Lung (tissue), 12 donors: Measurements from ENCODE around the gene FBXO9. TPM values are rescaled to one million over a fixed set of nuclear protein-coding genes. Genes with fewer than 3 reads are reported as not detected.

ENCODE experiments used
- ATAC-seq: fragments of 200-7000 bp; cut with Tn5 transposase; one replicate; pipeline ENCODE4 v1.9.1; 2020; ENCODE audit warnings: moderate number of reproducible peaks; ENCODE audit not compliant: insufficient read depth, low FRiP score
- DNase-seq, 3 donors: peaks; one replicate each; pipeline ENCODE4 v3.0.0-alpha.2; 2013 to 2017
- H3K27ac ChIP-seq, 2 donors: one replicate each; pipeline ENCODE4 v1.5.1; 2013; ENCODE audit warnings: mild to moderate bottlenecking in 2 of 2, moderate library complexity in 2 of 2, control low read depth in 1 of 2, inconsistent platforms in 1 of 2, low read depth in 1 of 2, low read length in 1 of 2
- H3K27me3 ChIP-seq, 3 donors: one replicate each; pipeline ENCODE4 v1.5.1; 2013; ENCODE audit warnings: low read length in 2 of 3; ENCODE audit not compliant: control insufficient read depth in 3 of 3, insufficient read depth in 3 of 3
- H3K36me3 ChIP-seq, 4 donors: one replicate each; pipeline ENCODE4 v1.5.1; 2013; ENCODE audit warnings: low read length in 4 of 4, mild to moderate bottlenecking in 1 of 4, moderate library complexity in 1 of 4; ENCODE audit not compliant: control insufficient read depth in 4 of 4, insufficient read depth in 4 of 4
- H3K4me1 ChIP-seq, 5 donors: one replicate each; pipeline ENCODE4 v1.5.1; 2013; ENCODE audit warnings: low read length in 5 of 5, mild to moderate bottlenecking in 2 of 5, moderate library complexity in 1 of 5; ENCODE audit not compliant: control insufficient read depth in 5 of 5, insufficient read depth in 5 of 5
- H3K4me3 ChIP-seq: one replicate; pipeline ENCODE4 v1.5.1; 2013; ENCODE audit warnings: mild to moderate bottlenecking, control low read depth, moderate library complexity
- H3K9ac ChIP-seq, 2 donors: one replicate each; pipeline ENCODE4 v1.5.1; 2013; ENCODE audit warnings: low read length in 2 of 2, control low read depth in 1 of 2; ENCODE audit not compliant: insufficient read depth in 1 of 2
- H3K9me3 ChIP-seq, 4 donors: one replicate each; pipeline ENCODE4 v1.5.1; 2013; ENCODE audit warnings: low read length in 3 of 4, mild to moderate bottlenecking in 1 of 4, moderate library complexity in 1 of 4; ENCODE audit not compliant: control insufficient read depth in 4 of 4, insufficient read depth in 3 of 4
- WGBS, 2 donors: extraction: QIAGEN DNeasy Blood & Tissue Kit; methylation state at CpG; one replicate each; pipeline ENCODE4 v1.1.7; 2013; 5-methylcytosine and 5-hydroxymethylcytosine counted together
- polyA plus RNA-seq, 2 donors: library from polyadenylated mRNA; stranded (reverse); fragments of 200-250 nt; gene quantifications; one replicate each; pipeline ENCODE4 v1.2.1, GENCODE V29; 2013
- total RNA-seq, 2 donors: library from RNA; depleted of rRNA in 1 of 2; stranded (reverse); fragments of >200 nt in 1 of 2; gene quantifications; one replicate each; pipeline ENCODE4 v1.2.1, GENCODE V29; 2014 to 2021
- TF ChIP-seq, protein P1 (sequence below): IDR thresholded peaks from 2 replicates; pipeline ENCODE4 v1.5.1; 2012; ENCODE audit warnings: mild to moderate bottlenecking; ENCODE audit errors: control extremely low read depth, extremely low read depth
- donor health status: control.
- donor health status: control.
- donor health status: Bipolar disorder and iron deficiency.
- donor health status: healthy.
- donor health status: DM: yes; HTN: yes; CAD: no.

Gene FBXO9
- total and polyA plus RNA-seq, 4 donors: 26.0 to 117 (median 70.7) TPM

DNA sequence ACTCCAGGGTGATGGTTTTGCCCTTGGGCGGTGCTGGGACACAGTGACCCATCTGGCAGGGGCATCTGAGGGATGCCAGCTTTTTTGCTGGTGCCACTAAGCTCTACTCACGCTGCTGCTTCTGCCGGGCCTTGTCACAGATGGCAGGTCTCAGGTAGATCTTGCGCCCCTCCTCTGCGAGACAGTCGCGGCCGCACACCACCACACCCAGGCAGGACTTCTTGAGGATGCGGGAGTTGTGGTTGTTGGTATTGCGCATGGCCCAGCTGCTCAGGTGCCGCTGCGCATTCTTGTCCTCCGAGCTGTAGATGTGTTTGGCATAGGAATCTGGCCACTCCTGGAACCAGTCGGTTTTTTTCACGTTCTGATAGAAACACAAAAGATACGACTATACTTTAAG is 68.8 kb downstream of the FBXO9 start:
- Histone ChIP-seq H3K4me1 (peaks cover 0 to 1% (median 0%) of the 10 kb centered on the region in 5 donors), H3K27me3 (no peaks in the 10 kb centered on the region), H3K27ac (no peak overlapping the region), H3K9me3 (peaks cover 0 to 2% (median 0%) of the 10 kb centered on the region in 4 donors), H3K4me3 (no peak overlapping the region), H3K36me3 (no peaks in the 10 kb centered on the region), H3K9ac (no peak overlapping the region)
- TF ChIP-seq, protein P1, sequence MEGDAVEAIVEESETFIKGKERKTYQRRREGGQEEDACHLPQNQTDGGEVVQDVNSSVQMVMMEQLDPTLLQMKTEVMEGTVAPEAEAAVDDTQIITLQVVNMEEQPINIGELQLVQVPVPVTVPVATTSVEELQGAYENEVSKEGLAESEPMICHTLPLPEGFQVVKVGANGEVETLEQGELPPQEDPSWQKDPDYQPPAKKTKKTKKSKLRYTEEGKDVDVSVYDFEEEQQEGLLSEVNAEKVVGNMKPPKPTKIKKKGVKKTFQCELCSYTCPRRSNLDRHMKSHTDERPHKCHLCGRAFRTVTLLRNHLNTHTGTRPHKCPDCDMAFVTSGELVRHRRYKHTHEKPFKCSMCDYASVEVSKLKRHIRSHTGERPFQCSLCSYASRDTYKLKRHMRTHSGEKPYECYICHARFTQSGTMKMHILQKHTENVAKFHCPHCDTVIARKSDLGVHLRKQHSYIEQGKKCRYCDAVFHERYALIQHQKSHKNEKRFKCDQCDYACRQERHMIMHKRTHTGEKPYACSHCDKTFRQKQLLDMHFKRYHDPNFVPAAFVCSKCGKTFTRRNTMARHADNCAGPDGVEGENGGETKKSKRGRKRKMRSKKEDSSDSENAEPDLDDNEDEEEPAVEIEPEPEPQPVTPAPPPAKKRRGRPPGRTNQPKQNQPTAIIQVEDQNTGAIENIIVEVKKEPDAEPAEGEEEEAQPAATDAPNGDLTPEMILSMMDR: no peak
- no peak for DNase-seq
- ATAC-seq: no peak
- WGBS, 2 donors: 90 to 91% methylated on average over 16 of the region's 16 CpGs

DNA sequence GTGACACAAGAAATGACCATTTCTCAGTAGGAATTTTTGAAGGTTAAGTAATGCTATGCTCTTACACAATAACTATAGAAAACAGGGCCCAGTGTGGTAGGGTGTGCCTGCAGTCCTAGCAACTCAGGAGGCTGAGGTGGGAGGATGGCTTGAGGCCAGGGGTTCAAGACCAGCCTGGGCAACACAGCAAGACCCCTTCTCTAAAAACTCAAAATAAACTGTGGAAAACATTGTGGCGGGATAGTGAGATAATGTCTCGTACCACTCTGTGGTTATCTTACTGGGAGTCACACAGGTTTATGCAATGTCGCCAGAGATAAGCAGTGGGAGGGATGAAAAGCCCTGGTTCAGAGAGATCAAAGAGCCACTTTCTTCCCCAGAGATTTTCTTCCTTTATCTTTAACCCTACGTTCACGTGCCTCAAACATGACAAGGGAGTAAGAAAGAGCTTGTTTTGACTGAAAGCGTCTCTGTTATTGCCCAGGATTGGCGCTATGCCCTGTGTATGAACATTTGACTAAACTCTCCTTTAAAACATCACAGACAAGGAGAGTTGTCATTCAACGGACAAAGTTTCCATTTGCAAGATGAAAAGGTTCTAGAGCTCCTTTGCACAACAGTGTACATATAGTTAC is 69.5 kb downstream of the FBXO9 start:
- Histone ChIP-seq H3K9me3 (peaks cover 0 to 2% (median 0%) of the 10 kb centered on the region in 4 donors), H3K27me3 (no peaks in the 10 kb centered on the region), H3K4me1 (peaks cover 0 to 1% (median 0%) of the 10 kb centered on the region in 5 donors), H3K4me3 (no peak overlapping the region), H3K36me3 (no peaks in the 10 kb centered on the region), H3K27ac (no peak overlapping the region), H3K9ac (no peak overlapping the region)
- no peak for ATAC-seq
- TF ChIP-seq, protein P1: no peak
- 53 to 68% methylated on average over 8 of the region's 8 CpGs for WGBS, 2 donors
- DNase-seq: peak in 1 of 3 donors; percentile 32

DNA sequence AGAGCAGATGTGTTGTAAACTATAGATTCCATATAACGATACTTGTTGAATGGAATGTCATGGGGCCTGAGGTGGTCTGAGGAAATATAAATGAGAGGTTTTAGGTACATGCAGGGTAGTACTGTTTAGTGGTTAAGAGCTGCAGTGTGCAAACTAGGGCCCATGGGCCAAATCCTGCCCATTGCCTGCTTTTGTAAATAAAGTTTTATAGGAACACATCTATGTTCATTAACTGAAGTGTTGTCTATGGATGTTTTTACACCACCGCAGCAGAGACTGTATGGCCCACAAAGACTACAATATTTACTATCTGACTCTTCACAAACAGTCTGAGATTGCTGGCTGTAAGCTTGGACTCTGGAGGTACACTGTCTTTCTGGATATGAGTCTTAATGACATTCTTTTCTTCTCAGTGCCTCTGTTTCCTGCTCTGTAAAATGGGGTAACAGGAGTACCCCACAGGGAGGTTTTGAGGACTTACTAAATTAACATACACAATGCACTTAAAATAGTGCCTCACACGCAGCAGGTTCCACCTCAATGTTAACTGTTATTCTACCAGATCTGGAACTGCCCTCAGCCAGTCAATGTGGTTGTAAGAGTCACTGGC is 70.9 kb downstream of the FBXO9 start:
- peaks cover 0 to 2% (median 0%) of the 10 kb centered on the region in 4 donors for H3K9me3 ChIP-seq
- 80 to 95% methylated on average over 3 of the region's 3 CpGs for WGBS, 2 donors
- DNase-seq (no peak), ATAC-seq (no peak)
- H3K9ac ChIP-seq: no peak overlapping the region
- H3K4me1 ChIP-seq: no peaks in the 10 kb centered on the region
- H3K36me3 ChIP-seq: no peaks in the 10 kb centered on the region
- no peaks in the 10 kb centered on the region for H3K27me3 ChIP-seq
- H3K4me3 ChIP-seq: no peak overlapping the region
- TF ChIP-seq, protein P1: no peak
- no peak overlapping the region for H3K27ac ChIP-seq
